NCI-H2029 treated with DMSO at 0.1 percent for 48 hours (cell line): ENCODE measurements around the gene DMGDH.

ENCODE experiments used
- DNase-seq: peaks from one replicate; lab custom pipeline; 2025; lab: John Stamatoyannopoulos, UW

Gene DMGDH

DNA sequence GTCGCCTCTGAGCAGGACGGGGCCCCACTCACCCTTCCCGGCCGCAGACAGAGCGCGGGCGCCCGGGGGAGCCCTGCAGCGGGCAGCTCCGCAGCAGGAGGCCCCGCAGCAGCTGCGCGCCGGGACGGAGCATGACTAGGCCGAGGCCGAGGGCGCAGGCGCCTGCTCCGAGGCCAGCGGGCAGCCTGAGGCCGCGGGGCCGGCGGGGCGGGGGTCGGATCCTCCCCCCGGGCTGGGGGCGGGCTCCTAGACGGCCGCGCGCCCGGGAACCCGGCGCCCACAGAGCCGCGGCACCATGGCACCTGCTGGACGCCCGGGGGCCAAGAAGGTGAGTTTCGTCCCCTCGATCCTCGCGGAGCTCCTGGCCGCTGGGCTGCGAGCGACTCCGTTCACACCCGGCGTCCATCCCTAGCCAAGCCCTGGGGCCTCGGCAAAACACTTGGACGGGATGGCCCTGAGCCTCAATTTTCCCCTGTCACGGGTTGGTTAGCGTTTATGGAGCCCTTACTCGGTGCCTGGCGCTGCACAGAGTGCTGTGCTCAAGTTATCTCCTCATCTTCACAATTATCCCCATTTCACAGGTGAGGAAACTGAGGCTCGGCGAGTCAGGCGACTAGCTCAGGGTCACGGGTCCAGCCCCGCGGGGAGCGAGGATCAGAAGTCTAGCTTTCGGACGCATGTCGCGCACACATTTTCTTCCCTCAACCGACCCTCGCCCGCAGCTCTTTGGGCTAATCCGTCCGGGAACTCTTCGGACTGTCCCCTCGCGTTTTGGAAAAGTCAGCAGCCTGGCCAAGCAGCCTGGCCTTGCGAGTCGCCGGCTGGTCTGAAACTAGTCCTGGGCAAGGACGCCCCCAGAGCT, at the start of gene DMGDH, which contains the start of gene BHMT2:
Gene DMGDH, minus strand, starts transcription at position 187 of the 862 bp plus-strand sequence. Its CDS starts 54 bp downstream, at position 133.
Gene BHMT2, plus strand, starts transcription at position 280 of the 862 bp plus-strand sequence. Its CDS starts 16 bp downstream, at position 296.
- peak; percentile 4 for DNase-seq

DNA sequence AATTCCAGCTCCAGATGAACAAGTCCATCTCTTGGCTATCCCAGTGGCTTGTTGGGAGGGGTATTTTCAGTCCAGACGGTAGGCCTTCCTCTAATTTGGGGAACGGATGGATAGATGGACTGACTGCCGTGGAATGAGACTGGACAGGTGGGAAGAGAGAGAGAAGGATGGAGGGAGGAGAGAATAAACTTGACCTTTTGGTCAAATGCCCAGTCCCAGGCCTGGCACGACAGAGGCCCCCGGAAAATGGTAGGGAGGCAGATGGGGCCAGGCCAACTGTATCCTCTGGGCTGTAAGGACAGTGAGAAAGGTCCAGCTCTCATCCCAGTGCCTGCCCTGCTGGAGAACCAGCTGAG, 43.2 kb upstream of the DMGDH start:
- no peak for DNase-seq

DNA sequence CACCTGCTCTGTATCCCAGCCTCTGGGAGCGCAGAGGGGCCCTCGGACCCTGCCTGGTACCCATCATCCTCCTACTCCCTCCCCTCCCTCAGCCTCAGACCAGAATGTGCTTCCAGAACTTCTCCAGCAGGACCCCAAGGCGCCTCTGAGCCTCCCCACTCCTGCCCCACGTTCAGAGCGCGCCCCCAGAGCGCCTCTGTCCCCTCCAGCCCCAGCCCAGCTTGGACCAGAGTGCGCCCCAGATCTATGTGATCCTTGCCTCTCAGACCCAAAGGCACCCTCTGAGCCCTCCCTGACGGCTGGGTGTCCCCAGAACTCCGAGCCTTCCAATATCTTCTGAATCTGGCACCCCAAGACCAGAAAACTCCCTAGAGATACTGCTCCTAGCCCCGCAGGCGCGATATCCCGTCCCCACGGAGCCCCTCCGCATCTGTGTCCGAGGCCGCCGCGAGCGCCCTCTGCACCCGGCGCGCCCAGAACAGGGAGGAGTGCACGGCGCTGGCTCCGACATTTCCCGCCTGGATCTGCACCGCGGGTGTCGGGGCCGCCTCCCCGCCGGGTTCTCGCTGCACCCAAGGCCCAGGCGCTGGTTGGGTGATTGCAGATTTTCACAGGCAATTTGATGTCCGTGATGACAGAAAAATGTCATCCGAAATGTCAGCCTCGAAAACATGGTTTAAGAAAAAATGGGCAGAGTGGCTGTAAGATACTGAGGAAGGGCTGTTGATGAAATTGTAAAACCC, 42.7 kb upstream of the DMGDH start:
- no peak for DNase-seq

DNA sequence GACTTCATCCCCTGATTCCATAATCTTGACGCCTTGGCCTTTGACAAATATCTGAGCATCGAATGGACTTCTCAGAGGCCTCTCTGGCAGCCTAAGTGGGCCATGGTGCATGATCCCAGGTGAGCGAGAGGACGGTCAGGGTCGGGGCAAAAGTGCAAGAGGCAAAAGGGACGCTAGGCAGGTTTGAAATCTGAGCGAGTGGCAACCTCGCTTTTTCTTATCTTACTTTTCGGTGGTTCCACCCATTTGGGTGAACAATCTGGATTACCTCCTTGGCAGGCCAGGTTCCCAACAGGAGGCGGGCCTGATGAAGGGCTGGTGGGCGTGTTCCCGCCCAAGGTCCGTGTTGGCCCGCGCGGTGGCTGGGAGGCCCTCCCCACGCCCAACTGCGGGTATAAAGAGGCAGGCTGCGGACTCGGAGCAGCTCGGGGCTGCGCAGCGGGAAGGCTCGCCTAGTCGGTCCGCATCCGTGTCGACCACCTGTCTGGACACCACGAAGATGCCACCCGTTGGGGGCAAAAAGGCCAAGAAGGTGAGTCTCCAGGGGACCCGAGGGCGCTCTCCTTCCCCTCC, 42.0 kb upstream of the DMGDH start, which contains the start of gene BHMT:
Gene BHMT, plus strand, starts transcription at position 423 of the 573 bp plus-strand sequence. Its CDS starts 77 bp downstream, at position 500.
- no peak for DNase-seq

DNA sequence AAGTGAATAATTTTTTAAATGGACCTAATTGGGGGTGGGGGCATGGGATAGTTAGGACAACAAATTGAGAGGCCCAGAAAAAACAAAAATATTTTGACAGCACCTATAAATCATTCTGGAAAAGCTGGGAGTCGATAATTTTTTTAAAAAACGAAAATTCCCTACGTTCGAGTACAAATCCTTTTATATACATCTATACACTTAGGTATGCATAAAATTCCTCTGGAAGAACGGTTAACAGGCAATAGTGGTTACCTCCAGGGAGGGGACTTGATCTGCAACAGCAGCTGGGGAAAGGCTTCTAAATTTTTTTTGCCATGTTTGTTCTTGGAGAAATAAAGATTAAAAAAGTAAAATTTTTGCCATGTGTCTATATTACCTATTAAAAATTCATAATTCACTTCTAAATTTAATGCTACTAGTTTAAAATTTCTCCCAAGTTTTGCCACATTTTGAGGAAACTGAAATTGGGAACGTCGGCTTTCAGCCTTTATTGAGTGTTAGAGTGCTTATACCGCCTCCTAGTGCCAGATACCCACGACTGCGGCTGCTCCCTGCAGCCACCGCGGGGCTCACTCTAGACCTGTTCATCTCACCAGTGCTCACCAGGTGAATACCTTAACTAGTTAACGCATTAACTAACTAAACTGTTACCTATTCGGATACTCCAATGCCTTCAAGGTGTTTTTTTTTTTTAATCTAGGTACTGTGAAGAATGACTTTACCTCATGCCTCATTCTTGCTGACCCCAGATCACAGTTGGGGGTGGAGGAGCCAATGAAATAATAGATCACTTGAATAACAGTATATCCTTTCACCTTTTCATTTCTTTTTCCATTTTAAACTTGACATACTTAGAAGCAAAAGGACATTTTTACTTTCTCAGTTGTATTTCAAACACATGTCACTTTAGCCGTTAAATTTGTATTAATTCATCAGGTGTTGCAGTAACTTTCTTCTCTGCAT, 40.3 kb upstream of the DMGDH start:
- no peak for DNase-seq

DNA sequence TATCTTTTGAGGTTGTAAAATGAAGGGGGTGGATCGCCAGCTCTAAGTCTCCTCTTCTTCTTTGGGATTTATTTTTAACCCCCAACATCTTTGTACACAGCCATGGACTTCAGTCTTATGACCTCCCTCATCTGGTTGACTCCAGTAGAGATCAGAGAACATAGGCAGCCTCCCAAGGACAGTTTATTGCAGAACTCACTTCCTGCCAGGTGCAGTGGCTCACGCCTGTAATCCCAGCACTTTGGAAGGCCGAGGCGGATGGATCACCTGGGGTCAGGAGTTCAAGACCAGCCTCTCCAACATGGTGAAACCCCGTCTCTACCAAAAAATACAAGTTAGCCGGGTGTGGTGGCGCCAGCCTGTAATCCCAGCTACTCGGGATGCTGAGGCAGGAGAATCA, 39.3 kb upstream of the DMGDH start:
- DNase-seq = no peak

DNA sequence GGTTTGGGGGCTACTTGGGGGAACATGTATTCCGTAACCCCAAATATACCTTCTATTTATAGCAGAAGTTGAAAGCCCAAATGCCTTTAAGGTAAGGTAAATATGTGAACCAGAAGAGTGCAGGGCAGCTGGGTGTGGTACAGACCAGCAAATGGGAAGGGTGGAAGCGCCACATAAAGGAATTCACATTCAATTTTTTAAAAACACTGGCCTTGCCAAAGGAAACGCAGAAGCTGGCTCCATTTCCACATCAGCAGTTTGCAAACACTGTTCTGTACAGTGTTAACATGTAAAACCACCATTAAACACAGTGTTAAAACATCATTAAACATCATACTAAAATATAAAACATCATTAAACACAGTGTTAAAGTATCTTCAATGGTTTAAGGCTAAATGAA, 38.6 kb upstream of the DMGDH start:
- no peak for DNase-seq

DNA sequence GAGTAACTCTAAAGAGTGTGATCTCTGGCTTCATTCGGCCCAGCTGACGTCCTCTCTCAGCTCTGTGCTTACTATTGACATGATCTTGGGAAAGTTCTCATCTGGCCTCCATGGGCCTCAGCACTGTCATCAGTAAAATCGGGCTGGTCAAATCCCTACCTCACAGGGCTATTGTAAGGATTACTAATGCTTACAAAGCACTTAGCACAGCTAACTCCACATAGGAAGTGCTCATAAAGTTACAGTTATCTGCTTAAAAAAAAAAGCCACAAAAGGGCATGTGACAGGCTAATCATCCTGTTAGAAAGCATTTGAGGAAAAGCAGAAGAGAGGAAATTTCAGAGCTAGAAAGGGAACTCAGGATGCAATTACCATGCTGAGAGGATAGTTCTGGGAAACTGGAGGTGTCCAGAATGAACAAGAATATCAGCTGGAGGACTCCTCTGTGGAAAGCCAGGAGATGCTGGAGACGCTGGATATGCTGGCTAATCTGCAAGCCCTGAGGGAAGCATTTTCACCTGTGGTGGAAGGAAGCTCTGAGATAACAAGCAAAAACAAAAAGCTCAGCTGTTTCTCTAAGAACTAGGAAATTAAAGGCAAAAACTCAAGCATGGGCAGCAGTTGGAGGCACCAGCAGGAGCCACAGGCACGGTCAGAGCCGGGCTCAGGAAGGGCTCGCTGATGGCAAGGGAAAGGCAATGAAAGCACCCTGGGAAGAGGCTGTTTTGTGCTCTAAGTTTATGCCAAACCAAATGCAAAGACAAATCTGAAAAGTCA, 37.7 kb upstream of the DMGDH start:
- DNase-seq = no peak

DNA sequence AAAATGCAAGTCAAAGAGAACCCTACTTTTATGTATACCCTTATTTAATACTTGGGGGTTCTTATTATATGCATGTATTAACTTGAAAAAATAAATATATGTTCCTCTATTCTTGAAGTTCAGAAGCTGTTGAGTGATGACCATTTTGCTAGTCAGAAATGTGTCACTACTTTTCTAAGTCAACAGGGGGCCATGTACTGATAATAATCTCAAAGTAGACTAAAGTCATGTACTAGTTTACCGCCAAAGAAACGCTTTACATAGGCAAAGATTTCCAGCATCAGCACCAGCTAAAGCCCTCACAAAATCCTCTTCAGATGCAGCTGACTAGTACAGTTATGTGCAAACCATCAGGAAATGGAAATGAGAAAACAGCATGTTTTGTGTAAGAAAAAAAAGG, 36.4 kb upstream of the DMGDH start:
- no peak for DNase-seq

DNA sequence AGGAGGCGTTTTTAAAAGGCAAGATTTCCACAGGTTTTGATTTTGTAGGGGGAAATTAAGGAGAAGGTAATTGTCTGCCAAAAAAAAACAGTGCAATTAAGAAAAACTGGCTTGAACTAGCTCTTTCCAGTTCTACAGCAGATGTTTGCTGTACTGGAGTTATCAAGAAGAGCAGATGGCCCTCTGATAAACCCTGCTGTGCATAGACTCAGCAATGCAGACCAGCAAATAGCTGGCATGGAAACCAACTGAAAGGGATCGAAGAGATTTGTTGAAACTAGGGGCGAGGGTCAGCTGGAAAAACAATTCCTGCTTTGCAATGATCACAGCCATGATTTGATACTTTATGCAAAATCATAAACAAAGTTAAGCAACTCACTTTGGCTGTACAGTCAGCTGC, 24.3 kb upstream of the DMGDH start:
- peak; percentile 27 for DNase-seq

DNA sequence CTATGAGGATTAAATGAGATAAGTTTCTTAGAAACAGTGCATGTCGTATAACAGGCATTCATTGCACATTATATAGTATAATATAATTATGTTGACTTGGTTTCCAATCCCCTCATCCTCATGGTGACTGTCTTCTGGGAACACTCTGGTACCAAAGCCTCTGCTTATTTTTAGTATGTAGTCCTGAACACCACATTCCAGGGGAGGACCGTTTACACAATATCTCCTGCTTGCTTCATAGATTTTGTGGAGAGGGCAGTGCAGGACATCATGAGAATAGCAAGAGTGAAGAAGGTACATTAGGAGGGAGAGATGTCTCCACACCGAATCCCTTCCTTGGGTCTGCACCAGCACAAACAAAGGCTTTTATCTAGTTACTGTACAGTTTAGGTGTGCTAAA, 21.6 kb upstream of the DMGDH start:
- no peak for DNase-seq

DNA sequence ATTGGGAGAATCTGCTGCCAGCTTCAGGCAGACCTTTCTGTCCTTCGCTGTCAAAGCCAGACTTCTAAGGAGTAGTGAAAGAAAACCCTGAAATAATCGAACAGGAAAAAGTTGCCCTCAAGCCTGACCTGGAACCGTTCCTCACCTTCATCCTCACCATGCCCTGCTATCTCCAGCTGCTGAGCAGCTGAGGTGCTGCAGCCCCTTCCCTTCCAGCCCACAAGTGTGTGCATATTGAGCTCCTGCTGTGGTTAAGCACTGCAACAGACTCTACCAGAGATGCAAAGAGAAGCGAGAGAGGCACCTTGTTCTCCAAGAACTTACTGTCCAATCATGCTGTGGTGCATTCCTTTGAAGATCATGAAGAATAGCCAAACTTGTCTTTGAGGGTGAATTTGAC, 19.0 kb upstream of the DMGDH start:
- no peak for DNase-seq

DNA sequence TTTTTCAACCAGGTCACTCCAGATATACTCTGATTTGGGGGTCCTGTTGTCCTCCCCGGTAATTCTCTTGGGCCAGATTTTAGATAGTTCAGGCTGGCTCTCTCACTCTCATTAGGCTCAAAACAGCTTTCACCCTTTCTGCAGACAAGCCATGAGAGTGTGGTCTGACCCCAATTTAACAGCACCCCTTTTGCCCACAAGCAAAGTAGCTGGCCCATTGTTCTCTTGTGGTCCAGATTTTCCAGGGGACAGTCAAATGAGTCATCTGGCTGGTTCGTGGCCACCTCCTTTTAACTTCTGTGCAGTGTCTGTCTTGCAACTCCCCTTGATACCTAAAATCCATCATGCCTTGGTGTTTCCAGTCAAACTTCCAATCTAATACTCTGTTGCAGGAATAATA, 16.6 kb upstream of the DMGDH start:
- DNase-seq = no peak

DNA sequence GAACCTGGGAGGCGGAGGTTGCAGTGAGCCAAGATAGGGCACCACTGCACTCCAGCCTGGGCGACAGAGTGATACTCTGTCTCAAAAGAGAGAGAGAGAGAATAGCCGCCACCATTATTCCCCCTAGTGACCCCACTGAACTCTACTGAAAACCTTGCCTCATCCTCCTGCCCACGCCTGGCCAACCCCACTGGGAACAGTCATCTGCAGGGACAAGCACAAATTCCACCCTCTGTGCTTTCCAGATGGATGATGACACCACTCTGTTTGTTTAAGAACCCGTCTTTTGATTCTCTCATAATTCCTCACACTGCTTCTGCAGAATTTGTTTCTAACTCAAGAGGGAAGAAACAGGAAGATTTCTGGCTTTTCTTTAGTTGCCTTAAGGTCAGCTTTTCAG, 12.3 kb upstream of the DMGDH start:
- DNase-seq = no peak

DNA sequence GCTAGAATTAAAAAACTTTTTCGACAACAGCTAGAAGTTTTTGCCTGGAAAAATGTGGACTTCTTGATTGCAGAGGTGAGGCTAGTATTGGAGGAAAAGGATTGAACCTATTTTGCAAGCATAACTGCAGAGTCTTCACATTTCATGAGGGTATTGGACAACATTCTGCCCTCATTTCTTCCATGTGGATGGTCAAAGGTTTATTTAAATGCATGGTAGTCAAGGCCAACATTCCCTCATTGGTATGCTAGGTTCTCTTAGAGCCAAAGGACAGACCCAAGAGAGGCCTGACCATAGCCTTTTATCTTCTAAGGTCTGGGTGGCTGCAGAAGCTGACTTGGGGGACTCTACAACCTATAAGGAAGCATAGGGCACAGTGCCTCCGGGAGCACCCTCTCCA, 11.3 kb upstream of the DMGDH start:
- DNase-seq = no peak

DNA sequence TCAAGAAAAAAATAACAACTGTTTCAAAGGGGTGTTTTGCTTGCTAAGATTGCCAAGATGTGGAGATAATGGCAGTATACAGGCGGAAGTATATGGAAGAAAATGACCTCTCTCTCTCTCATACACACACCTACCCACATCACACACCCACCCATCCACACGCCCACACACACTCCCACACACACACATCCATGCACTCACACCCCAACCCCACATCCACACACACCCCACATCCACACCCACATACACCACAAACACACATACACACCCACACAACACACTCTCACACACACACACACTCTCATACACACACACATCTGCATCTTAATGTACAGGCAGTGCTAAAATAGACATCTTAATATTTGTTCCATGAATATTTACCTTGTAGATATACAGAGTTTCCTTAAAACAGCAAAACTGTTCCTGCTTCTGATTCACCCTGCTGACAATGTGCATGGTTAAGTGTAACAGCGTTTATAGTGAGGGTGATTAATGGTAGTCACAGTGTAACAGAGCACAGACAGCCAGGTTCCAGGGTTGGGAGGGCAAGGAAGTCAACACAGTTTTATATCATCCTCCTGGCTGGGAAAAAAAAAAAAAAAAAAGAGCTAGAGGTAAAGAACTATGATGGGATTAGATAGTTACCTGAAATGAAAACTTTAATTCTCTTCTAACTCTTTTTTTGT, 8.3 kb upstream of the DMGDH start:
- DNase-seq = no peak

DNA sequence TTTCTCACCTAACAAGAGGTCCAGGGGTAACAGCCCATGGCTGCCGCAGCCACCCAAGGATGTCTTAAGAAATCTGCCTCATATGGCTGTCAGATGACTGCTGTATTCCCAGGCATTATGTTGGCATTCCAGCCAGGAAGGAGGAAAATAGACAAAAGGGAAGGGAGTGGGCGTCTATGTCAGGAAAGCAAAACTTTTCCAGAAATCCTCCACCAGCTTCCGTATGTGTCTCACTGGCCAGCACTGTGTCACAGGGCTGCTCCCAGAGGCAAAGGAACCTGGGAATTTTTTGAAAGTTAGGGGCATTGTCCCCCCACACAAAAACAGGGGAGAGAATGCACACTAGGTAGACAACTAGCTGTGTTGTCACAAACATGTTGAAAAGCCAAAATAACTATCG, 7.3 kb upstream of the DMGDH start:
- DNase-seq = no peak

DNA sequence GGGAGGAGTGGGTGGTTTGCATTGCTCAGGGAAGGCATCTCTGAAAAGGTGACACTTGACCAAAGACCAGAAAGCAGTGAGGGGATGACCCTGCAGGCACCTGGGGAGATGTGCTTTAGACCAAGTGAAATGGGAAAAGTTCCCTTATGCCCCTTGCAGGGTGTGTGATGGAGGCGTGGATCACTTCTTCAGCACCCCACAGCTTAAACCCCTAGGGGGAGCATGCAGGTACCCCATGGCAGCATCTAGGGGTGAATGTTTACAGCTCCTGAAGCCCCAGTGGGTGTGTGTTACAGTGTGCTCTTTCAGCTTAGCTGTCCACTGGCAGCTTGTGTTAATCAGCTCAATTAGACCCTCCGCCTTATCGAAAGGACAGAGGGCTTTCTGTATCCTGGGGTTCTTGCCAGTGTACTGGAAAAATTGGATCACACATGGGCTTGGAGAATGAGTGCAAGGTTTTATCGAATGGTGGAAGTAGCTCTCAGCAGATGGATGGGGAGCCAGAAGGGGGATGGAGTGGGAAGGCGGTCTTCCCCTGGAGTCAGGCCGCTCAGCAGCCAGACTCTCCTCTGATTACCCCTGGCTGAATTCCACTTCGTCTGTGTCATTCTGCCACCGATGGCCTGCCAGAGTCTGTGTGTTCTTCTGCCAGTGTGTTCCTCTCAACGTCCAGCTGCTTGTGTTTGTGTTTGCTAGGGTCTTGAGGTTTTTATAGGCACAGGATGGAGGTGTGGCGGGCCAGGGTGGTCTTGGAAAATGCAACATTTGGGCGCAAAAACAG, 6.4 kb upstream of the DMGDH start:
- no peak for DNase-seq

DNA sequence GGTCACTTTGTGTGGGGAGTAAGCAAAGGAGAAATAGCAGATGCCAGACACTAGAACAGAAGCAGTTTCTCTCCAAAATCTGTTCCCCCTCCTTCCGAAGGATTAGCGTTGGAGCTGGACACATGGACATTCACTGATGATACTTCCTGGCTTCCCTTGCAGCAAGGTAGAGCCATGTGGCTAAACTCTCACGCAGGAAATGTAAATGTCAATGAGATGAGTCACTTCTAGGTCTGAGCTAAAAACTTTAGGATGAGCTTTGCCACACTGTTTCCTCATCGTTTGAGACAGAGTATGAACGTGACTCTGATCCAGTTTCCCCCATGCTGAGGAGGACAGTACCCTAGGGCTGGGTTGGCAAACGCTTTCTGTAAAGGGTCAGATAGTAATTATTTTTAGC, 5.2 kb upstream of the DMGDH start:
- no peak for DNase-seq

DNA sequence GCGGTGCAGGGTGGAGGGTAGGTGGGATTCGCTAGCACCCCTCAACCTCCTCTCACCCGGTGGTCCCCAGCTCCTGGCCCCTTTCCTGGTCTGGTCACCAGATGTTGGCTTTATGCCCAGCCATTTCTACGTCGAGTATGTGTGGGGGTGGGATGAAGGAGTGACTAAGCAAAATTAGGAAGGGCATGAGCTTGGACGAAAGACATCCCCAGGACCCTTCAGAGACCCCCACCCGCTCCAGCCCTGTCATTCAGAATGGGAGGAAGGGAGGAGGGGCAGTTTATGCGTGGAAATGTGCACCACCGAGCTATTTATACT, 835 bp upstream of the DMGDH start:
- DNase-seq = no peak
